KMS-11 (cell line): ENCODE results near the gene POLN.
"Not testable (repeated sequence)": the region's sequence is repeated elsewhere in the genome, so short reads cannot be mapped to it uniquely, and the experiment has no call there.

ENCODE experiments used
- H2AFZ ChIP-seq: fragments of 200-600 bp; sonication (generic); 2 replicates; pipeline ENCODE4 v1.6.1; 2016; ENCODE audit warnings: antibody characterized with exemption, mixed run types, low read depth
- H3K27ac ChIP-seq: fragments of 200-600 bp; sonication (generic); 2 replicates; pipeline ENCODE4 v1.6.1; 2016; ENCODE audit warnings: mild to moderate bottlenecking, mixed run types
- H3K27me3 ChIP-seq: fragments of 200-600 bp; sonication (generic); 2 replicates; pipeline ENCODE4 v1.6.1; 2017; ENCODE audit warnings: mild to moderate bottlenecking, low read depth, mixed run types, moderate library complexity; ENCODE audit not compliant: insufficient read depth
- H3K36me3 ChIP-seq: fragments of 200-600 bp; sonication (generic); 2 replicates; pipeline ENCODE4 v1.6.1; 2017; ENCODE audit warnings: mild to moderate bottlenecking, mixed run types; ENCODE audit not compliant: insufficient read depth
- H3K4me1 ChIP-seq: fragments of 200-600 bp; sonication (generic); 2 replicates; pipeline ENCODE4 v1.6.1; 2016; ENCODE audit warnings: mild to moderate bottlenecking, low read depth, mixed run types; ENCODE audit not compliant: poor library complexity, severe bottlenecking
- H3K4me2 ChIP-seq: fragments of 200-600 bp; sonication (generic); 2 replicates; pipeline ENCODE4 v1.7.0; 2016; ENCODE audit warnings: mild to moderate bottlenecking, mixed run types
- H3K4me3 ChIP-seq: fragments of 200-600 bp; sonication (generic); IDR thresholded peaks from 2 replicates; pipeline ENCODE4 v1.6.1; 2017; ENCODE audit warnings: low read depth, low read length, mixed read lengths; ENCODE audit not compliant: insufficient read depth
- H3K79me2 ChIP-seq: fragments of 200-600 bp; sonication (generic); 2 replicates; pipeline ENCODE4 v1.6.1; 2016; ENCODE audit warnings: low read depth, mixed run types; ENCODE audit not compliant: insufficient read depth
- H3K9ac ChIP-seq: fragments of 200-600 bp; sonication (generic); 2 replicates; pipeline ENCODE4 v1.6.1; 2016; ENCODE audit warnings: mild to moderate bottlenecking, mixed run types
- H4K20me1 ChIP-seq: fragments of 200-600 bp; sonication (generic); 2 replicates; pipeline ENCODE4 v1.6.1; 2016; ENCODE audit warnings: mild to moderate bottlenecking, mixed run types; ENCODE audit not compliant: insufficient read depth
- TF ChIP-seq, protein P1 (sequence below): fragments of 200-600 bp; sonication (generic); conservative IDR thresholded peaks from 2 replicates; pipeline ENCODE4 v1.6.1; 2017; ENCODE audit warnings: low read depth, mild to moderate bottlenecking, antibody characterized with exemption, low read length, moderate library complexity, mixed read lengths

Gene POLN

DNA sequence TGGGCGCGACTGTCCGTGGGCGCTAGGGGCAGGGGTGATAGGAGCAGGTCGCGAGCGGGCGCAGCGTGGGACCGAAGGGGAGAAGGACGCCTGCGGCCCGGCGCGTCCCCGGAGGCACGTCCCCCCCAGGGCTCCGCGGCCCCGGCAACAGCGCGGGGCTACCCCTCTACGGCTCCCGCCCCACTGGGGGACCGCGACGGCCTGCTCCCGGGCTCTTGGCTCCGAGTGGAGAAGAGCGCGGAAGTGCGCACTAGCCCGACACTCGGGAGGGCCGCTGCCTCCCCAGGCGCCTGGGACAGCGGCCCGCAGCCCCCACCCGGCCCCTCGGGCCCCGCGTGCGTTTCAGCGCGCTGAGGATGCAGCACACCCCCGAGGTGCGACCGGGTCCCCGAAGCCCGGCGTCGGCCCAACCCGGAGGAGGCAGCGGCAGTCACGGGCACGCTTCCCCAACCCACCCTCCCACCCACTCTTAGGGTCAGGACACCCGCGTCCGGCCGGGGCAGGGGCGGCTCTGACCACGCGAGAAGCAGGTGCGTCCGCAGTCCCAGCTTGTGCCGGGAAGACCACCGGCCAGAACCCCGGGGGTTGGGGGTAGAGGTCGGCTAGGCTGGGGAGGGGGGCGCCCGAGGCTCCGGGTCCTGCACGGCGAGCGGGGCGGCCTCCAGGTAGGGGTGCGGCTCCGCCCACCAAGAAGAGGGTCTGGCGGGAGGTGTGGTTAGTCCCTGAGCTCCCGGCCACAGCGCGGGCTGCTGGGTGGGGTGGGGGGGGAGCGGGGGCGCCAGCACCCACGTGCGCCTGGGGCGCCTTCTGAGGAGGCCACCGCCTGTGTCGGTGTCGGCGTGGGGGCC is 201.3 kb downstream of the POLN start:
- Histone ChIP-seq H3K27me3 (no peaks in the 10 kb centered on the region), H3K4me1 (no peaks in the 10 kb centered on the region), H2AFZ (no peak overlapping the region), H3K27ac (no peak overlapping the region), H3K79me2 (no peaks in the 10 kb centered on the region), H3K4me3 (peak overlapping the region; percentile 36), H3K36me3 (no peaks in the 10 kb centered on the region), H3K4me2 (no peak overlapping the region; the same call in 1 of the 2 replicates), H3K9ac (no peak overlapping the region), H4K20me1 (no peaks in the 10 kb centered on the region)
- TF ChIP-seq, protein P1, sequence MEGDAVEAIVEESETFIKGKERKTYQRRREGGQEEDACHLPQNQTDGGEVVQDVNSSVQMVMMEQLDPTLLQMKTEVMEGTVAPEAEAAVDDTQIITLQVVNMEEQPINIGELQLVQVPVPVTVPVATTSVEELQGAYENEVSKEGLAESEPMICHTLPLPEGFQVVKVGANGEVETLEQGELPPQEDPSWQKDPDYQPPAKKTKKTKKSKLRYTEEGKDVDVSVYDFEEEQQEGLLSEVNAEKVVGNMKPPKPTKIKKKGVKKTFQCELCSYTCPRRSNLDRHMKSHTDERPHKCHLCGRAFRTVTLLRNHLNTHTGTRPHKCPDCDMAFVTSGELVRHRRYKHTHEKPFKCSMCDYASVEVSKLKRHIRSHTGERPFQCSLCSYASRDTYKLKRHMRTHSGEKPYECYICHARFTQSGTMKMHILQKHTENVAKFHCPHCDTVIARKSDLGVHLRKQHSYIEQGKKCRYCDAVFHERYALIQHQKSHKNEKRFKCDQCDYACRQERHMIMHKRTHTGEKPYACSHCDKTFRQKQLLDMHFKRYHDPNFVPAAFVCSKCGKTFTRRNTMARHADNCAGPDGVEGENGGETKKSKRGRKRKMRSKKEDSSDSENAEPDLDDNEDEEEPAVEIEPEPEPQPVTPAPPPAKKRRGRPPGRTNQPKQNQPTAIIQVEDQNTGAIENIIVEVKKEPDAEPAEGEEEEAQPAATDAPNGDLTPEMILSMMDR = no peak

DNA sequence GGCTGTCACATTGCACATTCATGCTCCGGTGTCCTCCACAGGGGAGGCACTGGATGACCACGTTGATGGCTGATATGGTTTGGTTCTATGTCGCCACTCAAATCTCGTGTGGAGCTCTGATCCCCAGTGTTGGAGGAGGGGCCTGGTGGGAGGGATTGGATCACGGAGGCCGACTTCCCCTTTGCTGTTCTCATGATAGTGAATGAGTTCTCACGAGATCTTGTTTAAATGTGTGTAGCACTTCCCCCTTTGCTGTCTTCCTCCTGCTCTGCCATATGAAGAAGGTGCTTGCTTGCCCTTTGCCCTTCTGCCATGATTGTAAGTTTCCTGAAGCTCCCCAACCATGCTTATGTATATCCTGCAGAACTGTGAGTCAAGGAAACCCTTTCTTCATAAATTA is 205.1 kb downstream of the POLN start:
- H4K20me1 ChIP-seq = no peaks in the 10 kb centered on the region
- H2AFZ ChIP-seq = no peak overlapping the region
- H3K4me1 ChIP-seq = no peaks in the 10 kb centered on the region
- no peaks in the 10 kb centered on the region for H3K36me3 ChIP-seq
- H3K4me3 ChIP-seq = no peak overlapping the region
- H3K27me3 ChIP-seq = no peaks in the 10 kb centered on the region
- TF ChIP-seq, protein P1 = no peak
- H3K79me2 ChIP-seq = no peaks in the 10 kb centered on the region
- no peak overlapping the region for H3K4me2 ChIP-seq
- H3K27ac ChIP-seq = no peak overlapping the region
- no peak overlapping the region for H3K9ac ChIP-seq

DNA sequence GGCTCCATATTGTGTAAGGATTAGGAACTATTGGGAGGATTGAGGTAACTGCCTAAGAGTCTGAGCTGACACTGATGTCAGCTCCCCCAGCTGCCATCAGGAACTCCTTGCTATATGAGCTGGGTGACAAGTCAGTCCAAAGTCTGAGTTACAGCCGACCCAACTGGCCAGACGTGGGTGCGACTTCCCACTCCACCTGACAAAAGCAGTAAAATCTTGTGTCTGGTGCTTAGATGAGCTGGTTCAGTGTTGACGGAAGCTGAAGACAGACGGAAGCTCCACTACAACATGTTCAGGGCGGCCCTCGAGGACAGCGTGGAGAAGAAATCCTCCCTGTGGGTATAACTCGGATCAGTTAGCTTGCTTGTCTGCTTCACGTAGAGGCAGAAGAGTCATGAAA is 205.6 kb downstream of the POLN start:
- H3K9ac ChIP-seq = no peak overlapping the region
- no peaks in the 10 kb centered on the region for H3K36me3 ChIP-seq
- H3K4me1 ChIP-seq = no peaks in the 10 kb centered on the region
- TF ChIP-seq, protein P1 = no peak
- no peaks in the 10 kb centered on the region for H3K27me3 ChIP-seq
- no peak overlapping the region for H3K4me2 ChIP-seq
- no peak overlapping the region for H2AFZ ChIP-seq
- H4K20me1 ChIP-seq = no peaks in the 10 kb centered on the region
- H3K27ac ChIP-seq = no peak overlapping the region
- no peaks in the 10 kb centered on the region for H3K79me2 ChIP-seq
- H3K4me3 ChIP-seq = no peak overlapping the region

DNA sequence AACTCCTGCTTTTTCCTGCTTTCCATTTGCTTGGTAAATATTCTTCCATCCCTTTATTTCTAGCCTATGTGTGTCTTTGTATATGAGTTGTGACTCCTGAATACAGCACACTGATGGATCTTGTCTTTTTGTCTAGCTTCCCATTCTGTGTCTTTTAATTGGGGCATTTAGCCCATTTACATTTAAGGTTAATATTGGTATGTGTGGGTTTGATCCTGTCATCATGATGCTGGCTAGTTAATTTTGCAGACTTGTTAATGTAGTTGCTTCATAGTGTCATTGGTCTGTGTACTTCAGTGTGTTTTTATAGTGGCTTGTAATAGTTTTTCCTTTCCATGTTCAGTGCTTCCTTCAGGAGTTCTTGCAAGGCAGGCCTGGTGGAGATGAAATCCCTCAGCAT is 210.8 kb downstream of the POLN start:
- H3K4me1 ChIP-seq, H3K9ac ChIP-seq, H3K79me2 ChIP-seq, H3K27ac ChIP-seq, H3K4me3 ChIP-seq, H3K27me3 ChIP-seq, H3K36me3 ChIP-seq, H2AFZ ChIP-seq, H3K4me2 ChIP-seq, H4K20me1 ChIP-seq: not testable (repeated sequence)

DNA sequence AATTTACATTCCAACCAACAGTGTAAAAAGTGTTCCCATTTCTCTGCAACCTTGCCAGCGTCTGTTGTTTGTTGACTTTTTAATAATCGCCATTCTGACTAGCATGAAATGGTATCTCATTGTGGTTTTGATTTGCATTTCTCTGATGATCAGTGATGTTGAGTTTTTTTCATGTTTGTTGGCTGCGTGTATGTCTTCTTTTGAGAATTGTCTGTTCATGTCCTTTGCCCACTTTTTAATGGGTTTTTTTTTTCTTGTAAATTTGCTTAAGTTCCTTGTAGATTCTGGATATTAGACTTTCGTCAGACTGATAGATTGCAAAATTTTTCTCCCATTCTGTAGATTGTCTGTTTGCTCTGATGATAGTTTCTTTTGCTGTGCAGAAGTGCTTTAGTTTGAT is 214.8 kb downstream of the POLN start:
- H3K4me1 ChIP-seq, H3K27ac ChIP-seq, H3K36me3 ChIP-seq, H3K27me3 ChIP-seq, H4K20me1 ChIP-seq, H3K79me2 ChIP-seq, H3K4me3 ChIP-seq, H2AFZ ChIP-seq, H3K4me2 ChIP-seq, H3K9ac ChIP-seq: not testable (repeated sequence)
